Esophagus muscularis mucosa (tissue), 4 donors: ENCODE measurements around the gene OR4K1. TPM values are rescaled to one million over a fixed set of nuclear protein-coding genes. Genes with fewer than 3 reads are reported as not detected.

Experiments used
- DNase-seq: peaks from one replicate; pipeline ENCODE4 v3.0.0-alpha.2; 2017; ENCODE audit errors: extremely low spot score
- H3K27ac ChIP-seq, 4 donors: fragments of 200-600 bp; sonication (generic); replicated peaks in 1 of 4; 1 replicate in 3 of 4; 2 replicates in 1 of 4; pipeline ENCODE4 v1.5.1; 2016 to 2019; ENCODE audit warnings: mild to moderate bottlenecking in 1 of 4
- H3K27me3 ChIP-seq, 4 donors: fragments of 200-600 bp; sonication (generic); one replicate each; pipeline versions ENCODE4 v1.5.1 to v1.6.0; 2016 to 2019
- H3K36me3 ChIP-seq, 4 donors: fragments of 200-600 bp; sonication (generic); one replicate each; pipeline ENCODE4 v1.5.1; 2016 to 2019
- H3K4me1 ChIP-seq, 4 donors: fragments of 200-600 bp; sonication (generic); one replicate each; pipeline ENCODE4 v1.5.1; 2016 to 2019
- H3K4me3 ChIP-seq, 4 donors: fragments of 200-600 bp; sonication (generic); 1 replicate in 2 of 4; 2 replicates in 2 of 4; pipeline ENCODE4 v1.5.1; 2016 to 2019; ENCODE audit warnings: mild to moderate bottlenecking in 4 of 4, moderate library complexity in 1 of 4
- H3K9me3 ChIP-seq, 4 donors: fragments of 200-600 bp; sonication (generic); 1 replicate in 3 of 4; 2 replicates in 1 of 4; pipeline ENCODE4 v1.5.1; 2016 to 2019
- EP300 ChIP-seq: sonication (generic); formaldehyde crosslinking; IDR thresholded peaks from one replicate; pipeline ENCODE4 v1.6.1; 2017; ENCODE audit warnings: antibody characterized with exemption
- POLR2A ChIP-seq: fragments of 450-650 bp; IDR thresholded peaks from one replicate; pipeline ENCODE4 v1.6.1; 2017; ENCODE audit warnings: antibody characterized with exemption, moderate library complexity, mild to moderate bottlenecking, low read depth
- POLR2AphosphoS5 ChIP-seq, 2 donors: sonication (generic); formaldehyde crosslinking; IDR thresholded peaks; one replicate each; pipeline ENCODE4 v1.6.1; 2017; ENCODE audit warnings: antibody characterized with exemption in 2 of 2
- WGBS: methylation state at CpG from one replicate; pipeline ENCODE4 v1.1.5; 2018; 5-methylcytosine and 5-hydroxymethylcytosine counted together
- intact Hi-C: fragments of 100-400 bp; cut with DNase I; formaldehyde crosslinking; loops from one replicate; pipeline ENCODE4 v1.15.1; 2023
- total RNA-seq, 4 donors: library from RNA; depleted of rRNA; stranded (reverse); fragments of >200 nt; gene quantifications; one replicate each; pipeline versions ENCODE4 v1.1.0 to v1.2.1, GENCODE V29; 2016
- TF ChIP-seq, protein P1 (sequence below), 3 experiments: fragments of 200-600 bp in 2 of 3; fragments of 450-650 bp in 1 of 3; sonication (generic) in 2 of 3; IDR thresholded peaks; one replicate each; pipeline ENCODE4 v1.5.1; 2017 to 2019; ENCODE audit warnings: antibody characterized with exemption in 3 of 3, mild to moderate bottlenecking in 2 of 3, moderate library complexity in 1 of 3

The OR4K1 gene
- total RNA-seq, 4 donors from 2014 or later, result not detected

DNA sequence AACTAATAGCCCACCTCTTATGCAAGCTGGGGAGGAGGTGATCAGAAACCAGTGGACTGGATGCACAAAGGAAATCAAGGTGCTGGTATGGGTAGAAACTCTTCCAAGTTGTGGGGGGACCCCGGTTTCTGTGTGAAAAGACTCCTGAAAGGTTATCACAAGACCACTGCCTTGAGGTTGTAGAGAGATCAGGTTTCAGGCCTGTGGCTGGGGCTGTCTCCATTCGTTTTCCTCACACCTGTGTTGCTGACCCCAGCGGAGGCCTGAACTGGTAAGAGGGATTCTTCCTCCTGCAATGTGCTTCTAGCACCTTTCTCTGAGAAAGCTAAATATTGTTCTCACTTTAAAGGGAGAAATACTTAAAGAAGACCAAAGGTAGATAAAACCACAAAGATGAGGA is 19.6 kb upstream of the OR4K1 start:
- Histone ChIP-seq H3K9me3 (peaks cover 0 to 5% (median 0%) of the 10 kb centered on the region in 4 donors), H3K27ac (no peak overlapping the region), H3K27me3 (peaks cover 0 to 5% (median 0%) of the 10 kb centered on the region in 4 donors), H3K4me3 (no peak overlapping the region), H3K4me1 (no peaks in the 10 kb centered on the region), H3K36me3 (no peaks in the 10 kb centered on the region)
- intact Hi-C loops, result no loop called here
- no peak for TF ChIP-seq POLR2AphosphoS5 (IDR thresholded peaks at IDR 0.05)
- TF ChIP-seq, protein P1, sequence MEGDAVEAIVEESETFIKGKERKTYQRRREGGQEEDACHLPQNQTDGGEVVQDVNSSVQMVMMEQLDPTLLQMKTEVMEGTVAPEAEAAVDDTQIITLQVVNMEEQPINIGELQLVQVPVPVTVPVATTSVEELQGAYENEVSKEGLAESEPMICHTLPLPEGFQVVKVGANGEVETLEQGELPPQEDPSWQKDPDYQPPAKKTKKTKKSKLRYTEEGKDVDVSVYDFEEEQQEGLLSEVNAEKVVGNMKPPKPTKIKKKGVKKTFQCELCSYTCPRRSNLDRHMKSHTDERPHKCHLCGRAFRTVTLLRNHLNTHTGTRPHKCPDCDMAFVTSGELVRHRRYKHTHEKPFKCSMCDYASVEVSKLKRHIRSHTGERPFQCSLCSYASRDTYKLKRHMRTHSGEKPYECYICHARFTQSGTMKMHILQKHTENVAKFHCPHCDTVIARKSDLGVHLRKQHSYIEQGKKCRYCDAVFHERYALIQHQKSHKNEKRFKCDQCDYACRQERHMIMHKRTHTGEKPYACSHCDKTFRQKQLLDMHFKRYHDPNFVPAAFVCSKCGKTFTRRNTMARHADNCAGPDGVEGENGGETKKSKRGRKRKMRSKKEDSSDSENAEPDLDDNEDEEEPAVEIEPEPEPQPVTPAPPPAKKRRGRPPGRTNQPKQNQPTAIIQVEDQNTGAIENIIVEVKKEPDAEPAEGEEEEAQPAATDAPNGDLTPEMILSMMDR (IDR thresholded peaks at IDR 0.05), result no peak
- no peak for TF ChIP-seq EP300
- no peak for TF ChIP-seq POLR2A
- 45% methylated on average over 3 of the region's 3 CpGs for WGBS
- no peak for DNase-seq

DNA sequence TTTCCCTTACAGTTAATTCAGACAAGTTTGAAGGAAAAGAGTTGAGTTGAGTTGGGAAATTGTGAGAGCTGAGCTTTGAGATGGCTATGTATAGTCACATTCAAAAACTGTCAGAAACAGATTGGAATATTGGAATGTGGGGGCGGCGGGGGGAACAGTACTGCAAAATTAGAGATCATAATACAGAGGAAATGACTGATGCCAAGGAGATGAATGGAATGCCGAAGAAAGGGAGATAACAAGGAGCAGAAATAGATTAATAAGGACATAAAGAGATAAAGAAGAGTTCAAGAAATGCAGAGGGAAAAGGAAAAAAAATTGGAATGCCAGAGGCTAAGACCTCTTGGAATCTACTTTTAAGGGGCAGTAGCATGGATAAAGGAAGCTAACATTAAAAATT is 13.5 kb upstream of the OR4K1 start:
- H3K27me3 ChIP-seq, result no peaks in the 10 kb centered on the region
- no peaks in the 10 kb centered on the region for H3K4me1 ChIP-seq
- no peaks in the 10 kb centered on the region for H3K9me3 ChIP-seq
- intact Hi-C loops, result no loop called here
- no peak overlapping the region for H3K27ac ChIP-seq
- 74% methylated on average over 3 of the region's 3 CpGs for WGBS
- TF ChIP-seq POLR2A (no peak), POLR2AphosphoS5 (IDR thresholded peaks at IDR 0.05) (no peak), EP300 (no peak)
- TF ChIP-seq, protein P1 (IDR thresholded peaks at IDR 0.05), result no peak
- H3K4me3 ChIP-seq, result no peak overlapping the region
- H3K36me3 ChIP-seq, result no peaks in the 10 kb centered on the region
- DNase-seq, result no peak

DNA sequence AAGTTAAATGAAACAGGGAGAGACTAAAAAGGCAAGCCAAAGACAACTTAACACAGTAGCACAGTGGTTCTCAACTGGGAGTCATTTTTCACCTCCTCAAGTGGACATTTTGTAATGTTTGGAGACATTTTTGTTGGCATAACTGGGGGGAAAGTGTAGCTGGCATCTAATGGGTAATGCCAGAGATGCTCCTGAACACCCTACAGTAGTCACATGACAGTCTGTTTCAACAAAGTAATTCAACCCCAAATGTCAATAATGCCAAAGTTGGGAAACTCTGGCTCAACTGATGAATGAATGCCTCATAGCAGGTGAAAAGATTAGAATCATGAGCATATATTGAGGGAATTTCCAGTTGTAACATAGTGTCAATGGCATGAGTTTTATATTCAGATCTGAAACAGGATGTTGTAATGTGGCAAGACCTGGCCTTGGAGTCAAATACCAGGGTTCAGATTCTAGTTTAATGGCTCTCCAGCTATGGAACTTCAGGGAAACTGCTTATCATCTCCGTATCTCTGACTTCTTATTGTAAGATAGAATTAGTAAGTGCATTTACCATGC is 12.7 kb upstream of the OR4K1 start:
- Histone ChIP-seq H3K36me3 (no peaks in the 10 kb centered on the region), H3K4me3 (no peak overlapping the region), H3K27ac (no peak overlapping the region), H3K9me3 (no peaks in the 10 kb centered on the region), H3K4me1 (no peaks in the 10 kb centered on the region), H3K27me3 (no peaks in the 10 kb centered on the region)
- 69% methylated on average over 1 of the region's 1 CpG for WGBS
- intact Hi-C loops, result no loop called here
- no peak for DNase-seq
- TF ChIP-seq, protein P1 (IDR thresholded peaks at IDR 0.05), result no peak

DNA sequence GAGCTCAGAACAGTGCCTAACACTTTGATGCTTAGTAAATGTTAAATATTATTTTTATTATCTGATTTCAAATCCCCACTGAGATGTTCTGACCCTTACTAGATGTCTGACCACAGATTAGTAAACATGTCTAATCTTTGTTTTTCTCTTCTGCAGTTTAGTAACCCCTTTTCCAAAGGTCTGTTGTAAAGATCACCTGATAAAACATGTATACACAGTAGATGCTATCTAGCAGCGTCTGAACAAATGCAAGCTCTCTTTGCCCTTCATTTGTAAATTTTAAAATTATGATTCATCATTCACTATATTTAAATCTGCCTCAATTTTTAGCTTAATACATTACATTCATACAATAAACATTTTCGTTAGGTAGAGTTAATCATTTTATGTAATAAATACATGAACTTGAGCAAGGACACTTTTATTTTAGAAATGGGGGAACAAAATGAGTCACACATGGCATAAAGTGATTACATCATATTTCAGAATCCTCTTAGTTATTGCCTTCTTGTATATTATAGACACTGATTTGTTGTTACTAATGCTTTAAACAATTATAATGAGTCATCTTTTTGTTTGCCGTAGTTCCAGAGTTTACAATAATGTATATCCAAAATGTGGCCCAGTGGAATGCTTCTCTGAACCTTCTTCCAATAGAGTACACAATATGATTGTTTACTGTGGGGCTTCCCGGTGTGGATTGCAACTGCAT is 12.0 kb upstream of the OR4K1 start:
- H3K4me3 ChIP-seq, result no peak overlapping the region
- H3K9me3 ChIP-seq, result no peaks in the 10 kb centered on the region
- no peaks in the 10 kb centered on the region for H3K36me3 ChIP-seq
- H3K27ac ChIP-seq, result no peak overlapping the region
- H3K4me1 ChIP-seq, result no peaks in the 10 kb centered on the region
- no peaks in the 10 kb centered on the region for H3K27me3 ChIP-seq
- 52% methylated on average over 4 of the region's 4 CpGs for WGBS
- DNase-seq, result no peak
- intact Hi-C loops, result no loop called here
- TF ChIP-seq POLR2AphosphoS5 (IDR thresholded peaks at IDR 0.05) (no peak), EP300 (no peak), POLR2A (no peak)
- TF ChIP-seq, protein P1 (IDR thresholded peaks at IDR 0.05), result no peak
